ENCODE results near the gene KRT83.

KRT83 gene

DNA sequence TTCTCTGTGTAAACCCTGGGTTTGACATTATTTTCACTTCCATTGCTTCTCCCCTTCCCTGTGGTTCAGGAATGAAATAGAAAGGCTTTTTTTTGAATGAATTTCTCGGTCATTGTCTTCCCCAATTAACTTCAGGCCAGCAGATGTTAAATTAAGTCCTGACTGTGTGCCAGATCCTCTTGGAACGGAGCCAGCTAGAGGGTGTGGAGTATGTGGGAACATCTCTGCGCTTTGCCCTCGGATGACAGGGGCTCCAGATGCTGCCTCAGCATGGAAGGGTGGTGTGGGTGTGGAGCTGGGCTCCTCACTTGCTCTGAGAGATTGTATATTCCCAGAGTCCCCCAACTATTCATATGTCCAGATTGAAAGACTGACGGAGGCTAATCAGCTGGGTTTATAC is 33.0 kb upstream of the KRT83 start:
- no peak overlapping the region for H3K4me3 ChIP-seq (replicated peaks in 1 of 2; ENCODE audit: low read depth in 2 of 2, low read length in 2 of 2)
- no peak for DNase-seq (ENCODE audit: low read depth in 2 of 2)
- TF ChIP-seq, protein P1, sequence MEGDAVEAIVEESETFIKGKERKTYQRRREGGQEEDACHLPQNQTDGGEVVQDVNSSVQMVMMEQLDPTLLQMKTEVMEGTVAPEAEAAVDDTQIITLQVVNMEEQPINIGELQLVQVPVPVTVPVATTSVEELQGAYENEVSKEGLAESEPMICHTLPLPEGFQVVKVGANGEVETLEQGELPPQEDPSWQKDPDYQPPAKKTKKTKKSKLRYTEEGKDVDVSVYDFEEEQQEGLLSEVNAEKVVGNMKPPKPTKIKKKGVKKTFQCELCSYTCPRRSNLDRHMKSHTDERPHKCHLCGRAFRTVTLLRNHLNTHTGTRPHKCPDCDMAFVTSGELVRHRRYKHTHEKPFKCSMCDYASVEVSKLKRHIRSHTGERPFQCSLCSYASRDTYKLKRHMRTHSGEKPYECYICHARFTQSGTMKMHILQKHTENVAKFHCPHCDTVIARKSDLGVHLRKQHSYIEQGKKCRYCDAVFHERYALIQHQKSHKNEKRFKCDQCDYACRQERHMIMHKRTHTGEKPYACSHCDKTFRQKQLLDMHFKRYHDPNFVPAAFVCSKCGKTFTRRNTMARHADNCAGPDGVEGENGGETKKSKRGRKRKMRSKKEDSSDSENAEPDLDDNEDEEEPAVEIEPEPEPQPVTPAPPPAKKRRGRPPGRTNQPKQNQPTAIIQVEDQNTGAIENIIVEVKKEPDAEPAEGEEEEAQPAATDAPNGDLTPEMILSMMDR (IDR thresholded peaks at IDR 0.05; ENCODE audit: low read depth, low read length) = no peak

DNA sequence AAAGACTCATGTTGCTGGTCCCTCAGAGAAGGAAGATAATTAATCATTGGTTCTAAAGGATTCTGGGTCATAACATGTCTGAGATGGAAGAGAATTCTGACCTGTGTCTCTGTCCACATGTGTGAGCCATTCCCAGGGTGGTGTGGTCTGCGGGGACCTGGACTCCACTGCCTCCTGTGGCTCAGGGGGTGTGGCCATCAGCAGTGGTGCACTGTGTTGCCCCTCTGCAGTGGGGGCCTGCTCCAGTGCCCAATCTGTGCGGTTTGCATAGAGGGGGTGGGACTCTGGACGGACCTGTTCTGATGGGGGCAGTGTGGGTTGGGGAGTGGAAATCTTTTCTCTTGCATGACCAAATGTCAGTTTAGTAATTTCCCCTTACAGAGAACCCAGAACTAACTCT is 32.6 kb upstream of the KRT83 start:
- H3K4me3 ChIP-seq (replicated peaks in 1 of 2; ENCODE audit: low read depth in 2 of 2, low read length in 2 of 2) = no peak overlapping the region
- TF ChIP-seq, protein P1 (IDR thresholded peaks at IDR 0.05; ENCODE audit: low read depth, low read length) = no peak
- DNase-seq (ENCODE audit: low read depth in 2 of 2) = no peak

- no peak for DNase-seq (ENCODE audit: low read depth in 2 of 2)
- H3K4me3 ChIP-seq (replicated peaks in 1 of 2; ENCODE audit: low read depth in 2 of 2, low read length in 2 of 2) = no peak overlapping the region
- TF ChIP-seq, protein P1 (IDR thresholded peaks at IDR 0.05; ENCODE audit: low read depth, low read length) = no peak
Measured at GRCh38 chr12:52352951-52353350, 31.8 kb upstream of the KRT83 start.

GRCh38 chr12:52351196-52352059 is 30.2 kb upstream of the KRT83 start:
- DNase-seq (ENCODE audit: low read depth in 2 of 2) = no peak

DNA sequence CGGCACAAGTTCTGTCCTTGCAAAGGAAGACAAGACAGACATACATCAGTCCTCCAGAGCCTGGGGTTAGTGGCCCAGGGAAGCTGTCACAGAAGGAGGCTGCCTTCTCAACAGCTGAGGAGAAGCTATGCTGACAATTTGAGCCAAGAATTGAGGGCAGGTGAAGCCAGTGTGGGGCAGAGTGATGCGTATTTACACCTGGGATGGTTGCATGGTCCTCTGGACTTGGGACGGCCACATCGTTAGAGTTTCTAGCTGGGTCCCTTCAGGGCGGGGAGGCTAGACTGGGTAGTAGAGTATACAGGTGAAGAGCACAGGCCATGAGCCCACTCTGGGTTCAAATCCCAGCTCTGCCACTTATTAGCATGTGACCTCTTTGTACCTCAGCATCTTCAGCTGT is 29.6 kb upstream of the KRT83 start:
- TF ChIP-seq, protein P1 (IDR thresholded peaks at IDR 0.05; ENCODE audit: low read depth, low read length) = no peak
- no peak overlapping the region for H3K4me3 ChIP-seq (replicated peaks in 1 of 2; ENCODE audit: low read depth in 2 of 2, low read length in 2 of 2)
- DNase-seq (ENCODE audit: low read depth in 2 of 2) = no peak

More at GRCh38 chr12:52351196-52352059, 30.2 kb upstream of the KRT83 start:
- H3K4me3 ChIP-seq (replicated peaks in 1 of 2; ENCODE audit: low read depth in 2 of 2, low read length in 2 of 2) = no peak overlapping the region
- TF ChIP-seq, protein P1 (IDR thresholded peaks at IDR 0.05; ENCODE audit: low read depth, low read length) = no peak

DNA sequence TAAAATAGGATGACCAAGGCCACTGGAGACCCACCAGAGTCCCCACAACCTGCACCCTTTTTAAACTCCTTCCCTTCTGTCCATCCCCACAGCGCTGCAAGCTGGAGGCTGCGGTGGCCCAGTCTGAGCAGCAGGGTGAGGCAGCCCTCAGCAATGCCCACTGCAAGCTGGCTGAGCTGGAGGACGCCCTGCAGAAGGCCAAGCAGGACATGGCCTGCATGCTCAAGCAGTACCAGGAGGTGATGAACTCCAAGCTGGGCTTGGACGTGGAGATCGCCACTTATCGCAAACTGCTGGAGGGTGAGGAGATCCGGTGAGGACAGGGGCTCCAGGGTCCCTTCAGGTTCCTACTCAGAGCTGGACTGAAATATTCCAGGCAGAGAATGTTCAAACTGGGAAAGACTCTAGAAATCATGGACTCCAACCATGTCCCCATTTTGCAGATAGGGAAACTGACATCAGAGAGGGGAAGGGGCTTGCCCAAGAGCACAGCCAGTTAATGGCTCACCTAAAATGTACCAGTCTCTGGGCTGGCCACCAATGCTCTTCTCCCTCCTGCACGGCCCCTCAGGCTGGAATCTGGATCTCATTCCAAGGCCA is 28.9 kb upstream of the KRT83 start:
- TF ChIP-seq, protein P1 (IDR thresholded peaks at IDR 0.05; ENCODE audit: low read depth, low read length) = no peak
- DNase-seq (ENCODE audit: low read depth in 2 of 2) = no peak
- H3K4me3 ChIP-seq (replicated peaks in 1 of 2; ENCODE audit: low read depth in 2 of 2, low read length in 2 of 2) = no peak overlapping the region

Data from cardiac fibroblast (primary cell).